ENCODE measurements around the gene JUND.

GRCh38 chr19:18292810-18293641, 11.6 kb upstream of the JUND start:
- TF ChIP-seq, protein P1, sequence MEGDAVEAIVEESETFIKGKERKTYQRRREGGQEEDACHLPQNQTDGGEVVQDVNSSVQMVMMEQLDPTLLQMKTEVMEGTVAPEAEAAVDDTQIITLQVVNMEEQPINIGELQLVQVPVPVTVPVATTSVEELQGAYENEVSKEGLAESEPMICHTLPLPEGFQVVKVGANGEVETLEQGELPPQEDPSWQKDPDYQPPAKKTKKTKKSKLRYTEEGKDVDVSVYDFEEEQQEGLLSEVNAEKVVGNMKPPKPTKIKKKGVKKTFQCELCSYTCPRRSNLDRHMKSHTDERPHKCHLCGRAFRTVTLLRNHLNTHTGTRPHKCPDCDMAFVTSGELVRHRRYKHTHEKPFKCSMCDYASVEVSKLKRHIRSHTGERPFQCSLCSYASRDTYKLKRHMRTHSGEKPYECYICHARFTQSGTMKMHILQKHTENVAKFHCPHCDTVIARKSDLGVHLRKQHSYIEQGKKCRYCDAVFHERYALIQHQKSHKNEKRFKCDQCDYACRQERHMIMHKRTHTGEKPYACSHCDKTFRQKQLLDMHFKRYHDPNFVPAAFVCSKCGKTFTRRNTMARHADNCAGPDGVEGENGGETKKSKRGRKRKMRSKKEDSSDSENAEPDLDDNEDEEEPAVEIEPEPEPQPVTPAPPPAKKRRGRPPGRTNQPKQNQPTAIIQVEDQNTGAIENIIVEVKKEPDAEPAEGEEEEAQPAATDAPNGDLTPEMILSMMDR (IDR thresholded peaks at IDR 0.05 in 2 of 3, conservative IDR thresholded peaks at IDR 0.05 in 1 of 3; ENCODE audit: borderline replicate concordance in 1 of 3, insufficient read depth in 1 of 3, low read depth in 2 of 3, low read length in 2 of 3), result 0 out of 6 replicates have a peak, but pooled peaks of 1 of the 3 experiments have one; percentile 16
- no peak for TF ChIP-seq EGR1 (IDR thresholded peaks at IDR 0.05; ENCODE audit: low read depth)
- no peak for TF ChIP-seq JUND (IDR thresholded peaks at IDR 0.05)
- peak; percentile 50 for TF ChIP-seq SP1 (IDR thresholded peaks at IDR 0.05; ENCODE audit: low read depth)
- peak; percentile 64 for TF ChIP-seq POLR2AphosphoS5 (IDR thresholded peaks at IDR 0.05; ENCODE audit: low read depth, low read length)
- no peak for TF ChIP-seq ZNF274 (IDR thresholded peaks at IDR 0.05; ENCODE audit: low read depth, low read length)
- no peak for TF ChIP-seq POLR2A (IDR thresholded peaks at IDR 0.05; ENCODE audit: borderline replicate concordance, extremely low read depth, insufficient read depth, insufficient read length)
- TF ChIP-seq RAD21 (IDR thresholded peaks at IDR 0.05; ENCODE audit: low read depth), result no peak

Data from HCT116 (cell line).